ENCODE results near the gene ARHGAP18.

- TF ChIP-seq CTCF (IDR thresholded peaks at IDR 0.05) (no peak), POLR2A (IDR thresholded peaks at IDR 0.05) (no peak), EP300 (IDR thresholded peaks at IDR 0.05) (no peak)
Measured at GRCh38 chr6:129648819-129649491, 61.0 kb downstream of the ARHGAP18 start.
